VCaP (cell line): ENCODE results near the gene TRNP1.

Source experiments
- H3K27ac ChIP-seq: fragments of 450-650 bp; 2 replicates; pipeline ENCODE4 v1.5.1; 2017
- TF ChIP-seq, protein P1 (sequence below): fragments of 450-650 bp; conservative IDR thresholded peaks from 2 replicates; pipeline ENCODE4 v1.5.1; 2017; ENCODE audit warnings: mild to moderate bottlenecking, moderate library complexity

TRNP1 gene

DNA sequence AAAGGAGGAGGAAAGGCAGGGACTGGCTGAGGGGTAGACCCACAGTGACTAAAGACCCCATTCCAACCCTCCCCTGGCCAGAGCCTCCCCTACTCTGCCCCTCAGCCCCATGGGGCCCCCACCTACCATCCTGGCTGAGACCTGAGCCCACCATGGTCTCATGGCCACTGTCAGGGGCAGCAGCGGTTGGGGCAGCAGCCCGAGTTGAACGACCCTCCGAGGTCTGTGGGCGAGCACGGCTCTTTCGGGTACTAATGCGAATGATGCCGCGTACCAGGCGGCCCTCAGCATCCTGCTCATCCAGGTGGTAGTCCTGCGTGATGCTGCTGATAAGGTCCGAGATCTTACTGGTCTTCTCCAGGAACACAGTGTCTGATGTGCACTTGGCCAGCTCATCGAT, 42.3 kb upstream of the TRNP1 start:
- no peak overlapping the region for H3K27ac ChIP-seq
- TF ChIP-seq, protein P1, sequence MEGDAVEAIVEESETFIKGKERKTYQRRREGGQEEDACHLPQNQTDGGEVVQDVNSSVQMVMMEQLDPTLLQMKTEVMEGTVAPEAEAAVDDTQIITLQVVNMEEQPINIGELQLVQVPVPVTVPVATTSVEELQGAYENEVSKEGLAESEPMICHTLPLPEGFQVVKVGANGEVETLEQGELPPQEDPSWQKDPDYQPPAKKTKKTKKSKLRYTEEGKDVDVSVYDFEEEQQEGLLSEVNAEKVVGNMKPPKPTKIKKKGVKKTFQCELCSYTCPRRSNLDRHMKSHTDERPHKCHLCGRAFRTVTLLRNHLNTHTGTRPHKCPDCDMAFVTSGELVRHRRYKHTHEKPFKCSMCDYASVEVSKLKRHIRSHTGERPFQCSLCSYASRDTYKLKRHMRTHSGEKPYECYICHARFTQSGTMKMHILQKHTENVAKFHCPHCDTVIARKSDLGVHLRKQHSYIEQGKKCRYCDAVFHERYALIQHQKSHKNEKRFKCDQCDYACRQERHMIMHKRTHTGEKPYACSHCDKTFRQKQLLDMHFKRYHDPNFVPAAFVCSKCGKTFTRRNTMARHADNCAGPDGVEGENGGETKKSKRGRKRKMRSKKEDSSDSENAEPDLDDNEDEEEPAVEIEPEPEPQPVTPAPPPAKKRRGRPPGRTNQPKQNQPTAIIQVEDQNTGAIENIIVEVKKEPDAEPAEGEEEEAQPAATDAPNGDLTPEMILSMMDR = no peak

DNA sequence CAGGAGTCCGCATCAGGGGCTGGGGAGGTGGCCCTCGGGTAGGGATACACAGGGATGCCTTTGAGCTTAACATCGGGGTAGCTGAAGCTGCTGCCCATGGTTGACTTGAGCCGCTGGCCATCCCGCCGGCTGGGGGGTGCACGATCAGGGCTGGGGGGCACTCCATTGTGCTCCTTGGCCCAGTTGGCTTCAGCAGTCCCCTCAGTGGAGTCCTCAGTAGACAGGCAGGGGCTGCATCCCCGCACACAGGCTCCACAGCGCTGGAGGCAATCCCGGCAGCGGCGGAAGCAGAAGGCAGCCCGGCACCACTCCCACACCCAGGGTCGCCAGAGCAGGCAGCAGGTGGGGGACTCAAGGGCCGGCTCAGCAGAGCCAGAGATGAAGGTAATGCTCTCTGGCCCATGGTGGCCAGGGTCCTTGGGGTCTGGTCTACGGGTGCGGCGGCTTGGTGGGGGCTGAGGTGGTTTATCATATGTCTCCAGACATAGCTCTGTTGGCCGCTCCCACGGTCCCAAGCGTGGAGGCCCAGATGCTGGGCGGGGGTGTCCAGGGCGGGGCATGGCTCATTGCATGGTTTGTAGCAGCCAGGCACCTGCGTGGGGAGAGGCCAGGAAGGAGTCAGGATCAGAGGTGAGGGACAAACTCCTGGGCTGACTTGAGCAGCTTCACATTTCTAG, 41.5 kb upstream of the TRNP1 start:
- H3K27ac ChIP-seq = no peak overlapping the region
- TF ChIP-seq, protein P1 = no peak

DNA sequence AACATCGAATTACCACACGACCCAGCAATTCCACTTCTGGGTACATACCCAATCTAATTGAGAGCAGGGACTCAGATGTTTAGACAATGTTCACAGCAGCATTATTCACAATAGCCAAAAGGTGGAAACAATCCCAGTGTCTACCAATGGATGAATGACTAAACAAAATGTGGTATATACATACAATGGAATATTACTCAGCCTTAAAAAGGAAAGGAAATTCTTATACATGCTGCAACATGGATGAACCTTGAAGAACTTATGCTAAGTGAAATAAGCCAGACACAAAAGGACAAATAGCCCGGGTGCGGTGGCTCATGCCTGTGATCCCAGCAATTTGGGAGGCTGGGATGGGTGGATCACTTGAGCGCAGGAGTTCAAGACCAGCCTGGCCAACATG, 40.1 kb upstream of the TRNP1 start:
- TF ChIP-seq, protein P1 = no peak
- no peak overlapping the region for H3K27ac ChIP-seq

DNA sequence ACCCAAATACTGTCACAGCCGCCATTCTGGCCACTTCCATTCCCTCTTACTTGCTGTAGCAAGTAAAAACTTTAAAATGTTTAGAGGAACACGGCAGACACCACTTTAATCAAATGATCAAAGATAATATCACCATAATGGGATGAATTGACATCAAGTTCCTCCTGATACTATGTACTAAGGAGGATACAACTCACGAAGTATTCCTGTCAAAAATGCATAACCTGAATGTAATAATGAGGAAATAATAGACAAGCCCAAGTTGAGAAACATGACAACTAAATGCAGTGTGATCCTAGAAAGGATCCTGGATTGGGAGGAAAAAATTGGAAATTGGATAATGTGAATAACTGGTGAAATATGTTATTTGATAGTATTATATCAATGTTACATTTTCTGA, 37.2 kb upstream of the TRNP1 start:
- TF ChIP-seq, protein P1 = no peak
- H3K27ac ChIP-seq = no peak overlapping the region

DNA sequence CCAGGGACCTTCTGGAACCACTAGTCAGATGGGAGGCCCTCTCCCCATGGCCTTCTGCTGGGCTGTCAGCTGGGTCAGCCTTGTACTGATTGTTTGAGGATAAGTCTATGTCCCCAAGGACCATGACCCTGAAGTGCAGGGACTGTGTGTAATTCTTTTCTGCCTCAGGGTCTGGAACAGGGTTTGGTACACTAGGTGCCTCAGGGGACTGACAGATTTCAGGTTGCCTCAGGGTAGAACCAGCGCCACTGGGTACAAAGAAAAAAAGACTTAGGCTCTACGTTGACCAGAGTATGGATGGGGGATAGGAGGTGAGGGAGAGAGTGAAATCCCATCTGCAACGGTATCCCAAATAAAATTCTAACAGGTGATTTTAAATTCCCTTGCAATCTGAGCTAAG, 36.2 kb upstream of the TRNP1 start:
- no peak overlapping the region for H3K27ac ChIP-seq
- TF ChIP-seq, protein P1 = no peak

DNA sequence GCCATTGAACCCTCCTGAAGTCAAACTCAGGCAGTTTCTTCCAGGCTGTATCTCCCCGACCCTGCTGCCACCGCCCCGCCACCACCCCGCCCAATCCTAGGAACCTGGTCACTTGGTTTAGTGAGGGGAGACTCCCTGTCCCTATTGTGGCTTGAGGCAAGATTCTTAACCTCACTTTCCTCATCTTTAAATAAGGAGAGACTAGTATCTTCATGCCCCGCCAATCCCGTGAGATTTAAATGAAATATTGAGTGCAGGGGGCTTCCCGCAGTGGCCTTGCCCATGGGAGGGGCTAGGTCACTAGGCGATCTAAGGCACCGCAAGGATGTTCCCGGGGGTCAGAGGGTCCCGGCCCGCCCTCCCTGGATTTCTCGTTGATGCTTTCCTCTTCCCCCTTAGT, 34.2 kb upstream of the TRNP1 start:
- H3K27ac ChIP-seq = peak overlapping the region; percentile 89; the same call in 1 of the 2 replicates
- TF ChIP-seq, protein P1 = no peak

DNA sequence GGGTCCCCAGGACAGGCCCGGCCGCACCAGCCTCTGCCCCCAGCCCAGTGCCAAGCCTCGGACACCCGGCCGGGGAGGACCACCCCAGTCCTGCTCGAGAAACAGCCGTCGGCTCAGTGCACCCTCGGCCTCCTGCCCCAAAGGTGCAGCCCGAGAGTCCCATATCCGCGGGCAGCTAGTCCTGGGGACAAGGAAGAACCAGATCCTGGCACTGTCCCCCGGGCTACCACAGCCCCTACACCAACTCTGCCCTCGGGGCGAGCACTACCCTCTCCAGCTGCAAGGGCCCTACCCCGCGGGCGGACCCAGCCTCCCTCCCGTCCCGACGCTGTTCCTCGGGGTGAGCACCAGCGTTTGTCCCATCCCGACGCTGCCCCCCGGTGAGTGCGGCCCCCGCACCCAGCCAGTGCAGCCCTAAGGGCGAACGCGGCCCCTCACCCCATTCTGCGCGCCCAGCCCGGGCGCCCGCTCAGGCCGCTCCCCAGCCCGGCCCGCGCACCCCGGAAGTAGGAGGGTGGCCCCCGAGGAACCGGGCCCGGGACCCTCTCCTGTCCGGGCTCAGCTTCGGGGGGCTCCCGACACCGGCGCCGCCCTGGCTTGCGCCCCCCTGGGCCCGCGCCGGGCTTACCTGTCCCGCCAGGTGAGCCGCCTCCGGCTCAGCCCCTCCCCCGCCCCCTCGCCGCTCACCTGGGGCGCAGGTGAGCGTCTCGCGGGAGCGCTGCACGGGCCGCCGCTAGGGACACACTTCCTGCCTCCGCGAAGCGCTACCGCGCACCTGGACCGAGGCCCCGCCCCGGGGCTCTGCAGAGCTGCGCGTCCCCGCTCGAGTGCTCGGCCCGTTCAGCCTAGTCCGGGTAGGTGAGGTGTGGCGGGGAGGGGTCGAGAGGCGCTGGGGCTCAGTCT, 33.5 kb upstream of the TRNP1 start, which contains the start of gene KDF1:
KDF1 (minus strand) TSS at position 747 of the 903 bp plus-strand sequence. CDS start 8,088 bp downstream, outside the sequence.
- TF ChIP-seq, protein P1 = peak; percentile 55
- H3K27ac ChIP-seq = peak within 1 kb of the TSS; percentile 89
